ENCODE measurements around the gene REXO1. TPM values are rescaled to one million over a fixed set of nuclear protein-coding genes. Genes with fewer than 3 reads are reported as not detected.

Gene REXO1
- total and polyA plus RNA-seq, 2 donors (not counting 3 experiments of a cell fraction or from before 2014, with no cell fraction given) = 41.1 to 56.9 TPM

- H3K4me1 ChIP-seq (ENCODE audit: control insufficient read depth, extremely low read depth, insufficient read depth, low read length) = peaks cover 51% of the 10 kb centered on the region
- intact Hi-C loops (cut with micrococcal nuclease) (no loop called here), dilution Hi-C loops (cut with MboI; ENCODE audit: extremely low pct_ligation_motif_present, low sequenced_read_pairs) (no loop called here)
- H3K9me3 ChIP-seq (replicated peaks; ENCODE audit: control insufficient read depth, insufficient read depth, low read length) = no peaks in the 10 kb centered on the region
- no peaks in the 10 kb centered on the region for H4K20me1 ChIP-seq (replicated peaks; ENCODE audit: control insufficient read depth, extremely low read depth, insufficient read depth, low read length)
- H3K9ac ChIP-seq (replicated peaks; ENCODE audit: extremely low read depth, insufficient read depth, low read length) = peak overlapping the region; percentile 10
- H3K4me3 ChIP-seq (replicated peaks in 1 of 3; ENCODE audit: insufficient read depth in 1 of 3, low read depth in 1 of 3, low read length in 3 of 3) = no peak overlapping the region
- DNase-seq (ENCODE audit: low read depth, low spot score) (no peak), FAIRE-seq (no peak)
- H3K27me3 ChIP-seq (ENCODE audit: control insufficient read depth in 2 of 2, insufficient read depth in 2 of 2, low read length in 2 of 2) = no peaks in the 10 kb centered on the region
- CTCF ChIA-PET = interaction anchor here (1.3 to 2.1 kb wide), 3 partner anchors 9 to 32 kb away, joined by 3 to 14 read pairs (median 6); no protein-coding TSS in a partner anchor
- POLR2A ChIA-PET = no interaction called here
- H3K36me3 ChIP-seq (ENCODE audit: control insufficient read depth in 2 of 2, extremely low read depth in 1 of 2, insufficient read depth in 2 of 2, low read length in 2 of 2) = no peaks in the 10 kb centered on the region
- H2AFZ ChIP-seq (ENCODE audit: low read depth, low read length) = no peak overlapping the region
- TF ChIP-seq MYC (IDR thresholded peaks at IDR 0.05; ENCODE audit: low read depth, low read length) (no peak), JUN (IDR thresholded peaks at IDR 0.05; ENCODE audit: borderline replicate concordance, insufficient read depth, insufficient read length, low read depth) (no peak), EZH2 (IDR thresholded peaks at IDR 0.05; ENCODE audit: borderline replicate concordance, low read depth, low read length, severe bottlenecking) (no peak), CTCF (IDR thresholded peaks at IDR 0.05; ENCODE audit: extremely low read depth in 1 of 2, insufficient read depth in 1 of 2, low read depth in 1 of 2, low read length in 2 of 2) (no peak), POLR2AphosphoS5 (IDR thresholded peaks at IDR 0.05; ENCODE audit: insufficient read depth, low read depth, low read length) (no peak), GATA2 (IDR thresholded peaks at IDR 0.05; ENCODE audit: insufficient read depth, insufficient read length, low read depth, low read length) (no peak), FOS (IDR thresholded peaks at IDR 0.05; ENCODE audit: borderline replicate concordance, insufficient read depth, low read length) (no peak), POLR2A (IDR thresholded peaks at IDR 0.05; ENCODE audit: low read depth, low read length) (no peak)
- peaks cover 89% of the 10 kb centered on the region for H3K79me2 ChIP-seq (ENCODE audit: control insufficient read depth, insufficient read depth, low read length)
- no peaks in the 10 kb centered on the region for H3K9me1 ChIP-seq (replicated peaks; ENCODE audit: control insufficient read depth, extremely low read depth, insufficient read depth, low read length)
- H3K27ac ChIP-seq (ENCODE audit: insufficient read depth, low read depth, low read length) = peak overlapping the region; percentile 52
- H3K4me2 ChIP-seq (ENCODE audit: insufficient read depth, low read length) = no peak overlapping the region
- no TSS peak for BruUV-seq (replicated peaks)
These were observed 9.5 kb upstream of the REXO1 start for GRCh38 chr19:1857648-1858326.

Measured in endothelial cell of umbilical vein (primary cell).